HG02852 (cell line): ENCODE measurements around the gene HRH2.

Experiments used
- ATAC-seq: cut with Tn5 transposase; IDR thresholded peaks from one replicate; pipeline ENCODE4 v1.9.1; 2021; ENCODE audit warnings: mild to moderate bottlenecking, moderate library complexity; ENCODE audit not compliant: unreplicated experiment

HRH2 gene

DNA sequence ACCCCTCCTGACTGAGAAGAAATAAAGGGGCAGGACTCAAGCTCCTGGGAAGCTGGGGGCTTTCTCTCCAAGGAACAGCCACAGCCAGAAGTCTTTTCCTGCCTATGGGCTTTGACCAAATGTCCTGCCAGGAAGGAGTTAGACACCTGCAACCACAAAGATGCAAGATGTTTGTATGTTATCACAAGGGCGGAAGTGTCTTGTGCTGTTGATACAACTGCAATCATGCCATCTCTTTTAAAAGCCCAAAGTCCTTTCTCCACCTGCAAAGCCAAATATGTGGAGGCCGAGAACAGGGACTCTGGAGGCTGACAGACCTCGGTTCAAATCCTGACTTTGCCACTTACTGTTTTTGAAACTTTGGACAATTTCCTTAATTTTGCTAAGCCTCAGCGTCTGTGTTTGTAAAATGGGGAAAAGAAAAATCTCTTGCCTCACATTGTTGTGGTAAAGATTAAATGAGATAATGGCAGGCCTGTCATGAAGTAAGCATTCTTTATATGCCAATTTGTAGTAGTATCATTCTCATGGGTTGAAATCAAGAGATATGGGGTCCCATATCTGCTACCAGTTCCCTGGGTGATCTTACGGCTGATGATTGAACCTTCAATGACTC is 17.0 kb downstream of the HRH2 start:
- no peak for ATAC-seq

DNA sequence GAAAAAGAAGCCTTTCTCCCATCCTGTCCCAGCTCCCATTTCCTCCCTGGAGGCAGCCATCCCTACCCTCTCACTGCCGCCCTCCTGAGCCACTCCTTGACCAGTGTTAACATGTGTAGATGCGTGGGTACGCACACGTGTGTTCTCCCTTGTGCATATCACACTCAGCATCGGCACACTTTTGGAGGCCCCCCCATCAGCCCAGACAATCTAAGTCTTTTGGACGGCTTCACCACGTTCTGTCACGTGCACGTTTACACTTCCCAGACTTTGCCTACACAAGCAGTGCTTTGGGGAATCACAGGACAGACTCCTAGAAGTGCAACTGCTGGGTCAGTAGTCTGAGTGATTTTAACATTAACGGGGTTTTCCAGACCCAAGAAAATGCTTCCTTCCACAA is 18.0 kb downstream of the HRH2 start:
- ATAC-seq: no peak

DNA sequence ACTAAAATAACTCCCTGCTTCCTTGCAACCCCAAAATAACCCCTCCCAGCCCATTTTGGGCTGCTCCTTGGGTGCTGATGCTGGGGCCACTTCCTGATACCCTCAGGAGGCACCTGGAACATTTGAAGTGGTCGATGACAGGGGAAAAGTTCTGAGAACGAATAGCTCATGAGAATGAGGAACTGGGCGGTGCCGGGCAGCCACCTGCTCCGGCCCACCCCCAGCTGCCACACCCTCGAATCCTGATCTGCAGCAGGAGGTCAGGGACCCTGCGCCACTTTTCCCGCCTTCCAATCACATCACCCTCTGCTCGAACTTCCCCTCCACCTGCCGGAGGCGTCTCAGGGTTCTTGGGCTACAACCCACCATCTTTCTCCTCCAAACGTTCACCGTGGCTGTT is 19.7 kb downstream of the HRH2 start:
- ATAC-seq: no peak

DNA sequence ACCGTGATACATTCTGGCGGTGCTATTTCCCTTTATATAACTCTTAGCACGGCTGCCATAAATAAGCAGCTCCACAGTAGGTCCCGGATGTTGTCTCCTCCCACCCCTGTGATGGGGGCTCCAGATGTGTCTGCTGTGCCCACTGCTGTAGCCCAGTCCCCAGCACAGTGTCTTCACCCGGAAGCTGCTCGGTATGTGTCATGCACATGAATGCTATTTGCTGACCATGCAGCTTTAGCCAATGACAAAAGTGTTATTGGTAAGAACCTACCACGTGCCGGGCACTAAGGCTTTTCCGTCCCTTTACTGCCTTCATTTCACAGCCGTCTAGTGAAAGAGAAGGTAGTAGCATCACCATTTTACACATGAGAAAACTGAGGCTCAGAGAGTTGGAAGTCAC is 20.2 kb downstream of the HRH2 start:
- no peak for ATAC-seq

DNA sequence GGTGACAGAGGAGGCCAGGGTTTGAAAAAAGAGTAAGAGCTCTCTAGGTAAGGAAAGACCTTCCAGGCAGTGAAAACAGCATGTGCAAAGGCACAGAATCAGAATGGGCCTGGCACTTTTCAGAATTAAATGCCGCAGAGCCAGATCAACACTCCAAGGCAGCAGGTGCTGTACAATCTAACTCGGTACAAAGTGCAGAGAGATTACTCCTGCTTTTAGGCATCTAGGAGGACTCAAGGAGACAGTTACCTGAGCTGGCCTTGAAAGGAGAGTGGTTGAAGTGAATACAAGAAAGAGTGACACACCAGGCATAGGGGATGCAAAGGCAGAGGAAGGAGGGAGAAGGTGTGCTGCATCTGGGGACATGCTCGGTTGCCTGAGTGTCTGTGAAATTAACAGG is 21.5 kb downstream of the HRH2 start:
- no peak for ATAC-seq

DNA sequence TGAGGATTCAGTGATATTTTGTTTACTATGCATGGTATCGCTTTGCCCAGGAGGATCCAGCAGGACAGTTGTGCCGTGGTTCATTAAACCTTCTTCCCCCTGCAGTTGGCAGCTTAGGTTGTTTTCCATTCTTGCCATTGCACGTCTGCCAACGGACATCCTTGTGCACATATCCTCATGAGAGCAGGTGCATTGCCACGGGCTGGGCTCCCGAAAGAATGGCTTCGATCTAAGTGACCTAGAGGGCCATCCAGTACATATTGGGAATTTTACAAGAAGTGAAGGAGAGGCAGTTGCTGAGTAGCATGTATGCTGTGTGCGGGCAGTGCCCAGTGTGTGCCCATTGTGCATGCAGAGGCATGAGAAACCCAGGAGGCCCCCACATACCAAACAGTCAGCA is 22.1 kb downstream of the HRH2 start:
- no peak for ATAC-seq

DNA sequence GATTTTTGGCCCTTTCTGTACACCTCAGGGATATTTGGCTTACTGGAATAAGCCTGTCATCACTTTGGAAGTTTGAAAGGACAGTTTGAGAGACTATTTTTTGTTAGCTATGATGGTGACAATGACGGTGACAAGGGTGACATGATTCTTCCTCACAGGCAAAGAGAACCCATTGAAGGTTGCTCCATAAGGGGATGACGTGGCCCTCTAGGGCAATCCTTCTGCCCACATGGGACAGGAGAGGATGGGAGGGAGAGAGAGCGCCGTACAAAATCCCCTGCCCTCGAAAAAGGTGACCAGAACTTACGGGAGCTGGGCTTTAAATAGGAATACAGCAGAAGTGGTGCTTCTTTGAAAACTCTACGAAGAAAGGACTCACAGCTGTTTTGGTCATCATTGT is 22.6 kb downstream of the HRH2 start:
- ATAC-seq: no peak

DNA sequence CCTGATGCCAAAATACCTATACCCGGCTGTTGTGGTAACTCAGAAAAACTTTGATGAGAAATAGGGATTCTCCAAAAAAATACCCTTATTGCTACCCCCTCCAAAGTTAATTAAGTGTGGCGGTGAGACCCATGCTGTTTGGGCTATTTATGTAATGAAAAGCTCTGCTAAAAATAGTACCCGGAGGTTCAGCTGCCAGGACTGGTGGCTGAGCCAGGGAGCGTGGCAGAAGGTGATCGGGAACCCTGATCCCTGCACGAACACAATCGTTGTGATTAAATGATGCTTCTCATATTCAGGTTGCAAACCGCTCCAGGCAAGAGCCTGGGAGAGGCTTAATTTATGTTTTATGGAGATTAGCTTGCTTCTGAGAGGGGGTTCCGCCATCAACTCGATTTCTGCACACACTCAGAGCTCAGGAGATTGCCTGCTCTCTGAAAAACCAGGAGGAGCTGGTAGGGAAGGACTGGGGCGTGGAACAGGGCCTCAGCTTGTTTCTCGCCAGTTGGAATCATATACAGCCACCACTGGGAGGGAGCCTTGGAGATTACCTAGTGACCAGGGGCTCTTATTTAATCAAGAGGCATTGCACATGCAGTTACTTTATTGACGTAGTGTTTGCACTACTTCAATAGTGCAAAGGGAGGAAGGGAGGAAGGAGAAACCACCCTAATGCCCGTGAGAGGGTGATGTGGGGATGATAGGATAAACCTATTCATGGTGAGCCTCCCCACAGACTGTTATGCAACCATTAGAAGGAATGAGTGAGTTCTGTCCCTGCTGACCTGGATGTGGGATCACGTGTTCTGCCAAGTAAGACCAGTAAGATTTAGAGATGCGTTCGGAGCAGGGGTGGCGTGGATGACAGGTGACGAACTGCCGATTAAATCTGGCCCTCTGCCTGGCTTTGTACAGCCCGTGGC is 23.4 kb downstream of the HRH2 start:
- ATAC-seq: no peak

DNA sequence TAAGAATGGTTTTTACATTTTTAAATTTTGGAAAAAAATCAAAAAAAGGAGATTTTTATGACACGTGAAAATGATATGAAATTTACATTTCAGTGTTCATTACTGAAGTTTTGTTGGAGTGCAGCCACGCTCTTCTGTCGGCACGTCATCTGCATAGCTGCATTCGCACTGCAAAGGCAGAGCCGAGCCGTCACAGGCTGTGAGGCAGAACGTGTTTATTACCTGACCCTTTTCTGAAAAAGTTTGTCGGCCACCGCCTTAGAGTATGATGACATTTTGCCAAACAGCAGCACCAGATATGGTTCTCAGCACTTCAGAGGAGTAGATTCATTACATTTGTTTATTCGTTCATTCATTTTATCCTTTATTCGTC is 24.1 kb downstream of the HRH2 start:
- no peak for ATAC-seq

DNA sequence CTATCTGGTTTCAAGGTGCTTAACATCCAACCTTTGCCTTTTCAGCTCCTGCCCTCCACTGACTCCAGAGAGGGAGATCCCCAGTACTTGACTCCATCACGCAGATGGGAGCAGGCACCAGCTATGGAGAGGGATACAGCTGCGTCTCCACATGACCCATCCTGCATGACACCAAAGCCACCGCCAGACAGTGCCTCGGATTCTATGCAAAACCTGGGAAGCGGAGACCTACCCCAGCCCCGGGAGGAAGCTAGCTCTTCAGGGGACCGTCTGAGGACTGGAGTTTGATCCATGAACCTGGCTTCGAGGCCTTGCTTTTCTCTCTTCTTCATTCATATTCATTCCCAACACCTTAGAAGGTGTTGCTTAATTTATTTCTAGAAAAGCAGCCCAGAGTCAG is 24.8 kb downstream of the HRH2 start:
- no peak for ATAC-seq

DNA sequence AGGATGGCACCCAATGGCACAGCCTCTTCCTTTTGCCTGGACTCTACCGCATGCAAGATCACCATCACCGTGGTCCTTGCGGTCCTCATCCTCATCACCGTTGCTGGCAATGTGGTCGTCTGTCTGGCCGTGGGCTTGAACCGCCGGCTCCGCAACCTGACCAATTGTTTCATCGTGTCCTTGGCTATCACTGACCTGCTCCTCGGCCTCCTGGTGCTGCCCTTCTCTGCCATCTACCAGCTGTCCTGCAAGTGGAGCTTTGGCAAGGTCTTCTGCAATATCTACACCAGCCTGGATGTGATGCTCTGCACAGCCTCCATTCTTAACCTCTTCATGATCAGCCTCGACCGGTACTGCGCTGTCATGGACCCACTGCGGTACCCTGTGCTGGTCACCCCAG is 25.4 kb downstream of the HRH2 start:
- ATAC-seq: no peak

DNA sequence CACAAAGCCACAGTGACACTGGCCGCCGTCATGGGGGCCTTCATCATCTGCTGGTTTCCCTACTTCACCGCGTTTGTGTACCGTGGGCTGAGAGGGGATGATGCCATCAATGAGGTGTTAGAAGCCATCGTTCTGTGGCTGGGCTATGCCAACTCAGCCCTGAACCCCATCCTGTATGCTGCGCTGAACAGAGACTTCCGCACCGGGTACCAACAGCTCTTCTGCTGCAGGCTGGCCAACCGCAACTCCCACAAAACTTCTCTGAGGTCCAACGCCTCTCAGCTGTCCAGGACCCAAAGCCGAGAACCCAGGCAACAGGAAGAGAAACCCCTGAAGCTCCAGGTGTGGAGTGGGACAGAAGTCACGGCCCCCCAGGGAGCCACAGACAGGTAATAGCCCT is 26.1 kb downstream of the HRH2 start:
- no peak for ATAC-seq

DNA sequence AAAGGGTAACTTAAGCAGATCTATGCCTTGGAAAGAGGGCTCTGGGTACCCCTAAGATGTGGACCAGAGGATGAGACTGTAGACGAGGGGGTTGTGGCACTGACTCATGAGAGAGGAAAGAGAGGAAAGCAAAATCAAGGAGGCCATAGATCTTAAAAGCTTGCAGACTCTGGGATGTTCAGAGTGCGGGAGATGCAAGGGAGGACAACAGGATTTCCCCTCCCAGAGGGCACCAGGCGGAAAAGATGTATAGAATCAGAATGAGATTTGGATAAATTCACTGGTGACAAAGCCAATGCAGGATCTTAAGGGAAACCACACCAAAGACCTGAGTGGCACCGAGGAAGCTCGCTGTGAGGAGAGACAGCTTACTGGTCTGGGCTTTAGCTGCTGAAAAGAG is 27.1 kb downstream of the HRH2 start:
- ATAC-seq: no peak

DNA sequence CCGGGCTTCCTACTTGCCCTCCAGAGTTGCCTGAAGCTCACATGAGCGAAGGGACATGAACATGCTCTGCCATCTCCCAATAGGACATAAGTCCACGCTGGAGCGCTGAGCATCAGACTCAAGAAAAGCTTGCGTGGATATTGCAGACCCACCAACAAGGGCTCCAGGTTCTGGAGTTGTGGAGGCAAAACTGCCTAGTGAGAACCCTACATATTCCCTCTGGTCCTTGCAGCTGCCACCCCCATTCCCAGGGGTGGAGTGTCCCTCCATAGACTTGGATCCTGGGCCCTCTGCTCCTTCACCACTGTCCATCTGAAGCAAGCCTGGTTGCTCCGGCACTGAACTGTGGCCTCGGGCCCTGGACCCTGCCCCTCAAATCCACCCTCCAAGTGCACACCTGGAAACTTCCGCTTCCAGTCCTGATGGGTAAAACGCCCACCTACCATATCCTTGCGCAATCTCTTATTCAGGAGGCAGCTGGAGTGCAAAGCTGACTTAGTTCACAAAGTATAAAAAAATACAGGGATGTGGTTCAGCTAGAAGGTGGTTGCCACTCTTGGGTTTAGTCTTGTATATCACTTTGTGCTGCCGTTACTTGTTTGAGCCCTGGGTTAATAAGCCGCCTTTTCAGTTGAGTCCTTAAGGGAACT is 28.0 kb downstream of the HRH2 start:
- ATAC-seq: no peak

DNA sequence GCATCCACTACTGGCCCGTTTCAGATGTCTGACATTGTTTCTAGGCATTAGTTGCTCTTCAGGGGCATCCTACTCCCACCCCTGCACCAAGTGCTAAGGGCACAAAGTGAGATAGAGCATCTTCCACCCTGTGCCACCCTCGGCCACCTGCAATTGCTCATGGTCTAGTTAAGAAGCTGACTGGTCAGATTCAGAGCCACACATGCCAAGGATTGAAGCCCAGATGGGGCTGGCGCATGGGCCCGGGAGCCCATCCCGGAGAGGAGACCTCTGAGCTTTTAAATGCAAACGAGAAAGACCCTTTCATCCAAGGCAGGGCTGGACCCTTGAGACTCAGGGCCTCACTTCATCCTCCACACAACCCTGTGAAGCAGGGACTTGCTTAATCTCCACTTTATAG is 28.5 kb downstream of the HRH2 start:
- no peak for ATAC-seq

DNA sequence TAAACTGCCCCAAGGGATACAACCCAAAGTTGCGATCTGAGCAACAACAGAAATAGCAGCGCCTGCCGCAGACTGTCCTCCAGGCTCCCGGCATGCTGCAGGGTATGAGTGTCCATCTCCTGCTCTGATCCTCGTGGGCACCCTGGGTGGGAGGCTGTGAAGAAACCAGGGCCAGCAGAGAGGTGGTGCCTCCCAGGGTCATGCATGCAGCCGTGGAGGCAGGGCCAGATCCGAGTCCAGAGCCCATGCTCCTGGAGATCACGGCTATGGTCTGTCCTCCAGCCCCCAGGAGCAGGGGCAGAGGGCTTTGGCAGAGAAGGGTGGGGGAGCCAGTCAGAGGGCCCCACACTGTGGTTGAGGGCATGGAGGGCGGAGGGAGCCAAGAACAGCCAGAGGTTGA is 29.0 kb downstream of the HRH2 start:
- ATAC-seq: no peak

DNA sequence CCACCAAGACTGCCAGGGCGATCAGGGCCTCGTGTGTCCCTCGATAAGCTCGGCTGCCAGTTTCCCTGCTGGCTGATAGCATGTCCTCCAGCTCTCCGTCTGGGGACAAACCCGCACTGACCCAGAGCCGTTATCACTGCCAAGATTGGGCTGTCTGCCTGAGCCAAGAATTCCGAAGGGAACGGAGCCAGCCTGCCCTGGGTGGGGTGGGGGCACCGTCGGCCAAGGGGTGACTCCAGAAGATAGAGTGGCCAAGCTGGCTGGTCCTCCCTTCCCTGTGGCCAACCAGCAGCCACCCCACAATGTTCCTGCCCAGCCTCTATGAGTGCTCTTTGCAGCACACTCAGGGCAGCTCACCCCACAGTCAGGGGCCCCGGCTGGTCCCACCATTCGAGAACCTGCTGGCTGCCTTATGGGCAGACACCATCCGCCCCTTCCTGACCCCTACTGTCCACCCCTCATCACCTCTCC is 29.4 kb downstream of the HRH2 start:
- ATAC-seq: no peak

DNA sequence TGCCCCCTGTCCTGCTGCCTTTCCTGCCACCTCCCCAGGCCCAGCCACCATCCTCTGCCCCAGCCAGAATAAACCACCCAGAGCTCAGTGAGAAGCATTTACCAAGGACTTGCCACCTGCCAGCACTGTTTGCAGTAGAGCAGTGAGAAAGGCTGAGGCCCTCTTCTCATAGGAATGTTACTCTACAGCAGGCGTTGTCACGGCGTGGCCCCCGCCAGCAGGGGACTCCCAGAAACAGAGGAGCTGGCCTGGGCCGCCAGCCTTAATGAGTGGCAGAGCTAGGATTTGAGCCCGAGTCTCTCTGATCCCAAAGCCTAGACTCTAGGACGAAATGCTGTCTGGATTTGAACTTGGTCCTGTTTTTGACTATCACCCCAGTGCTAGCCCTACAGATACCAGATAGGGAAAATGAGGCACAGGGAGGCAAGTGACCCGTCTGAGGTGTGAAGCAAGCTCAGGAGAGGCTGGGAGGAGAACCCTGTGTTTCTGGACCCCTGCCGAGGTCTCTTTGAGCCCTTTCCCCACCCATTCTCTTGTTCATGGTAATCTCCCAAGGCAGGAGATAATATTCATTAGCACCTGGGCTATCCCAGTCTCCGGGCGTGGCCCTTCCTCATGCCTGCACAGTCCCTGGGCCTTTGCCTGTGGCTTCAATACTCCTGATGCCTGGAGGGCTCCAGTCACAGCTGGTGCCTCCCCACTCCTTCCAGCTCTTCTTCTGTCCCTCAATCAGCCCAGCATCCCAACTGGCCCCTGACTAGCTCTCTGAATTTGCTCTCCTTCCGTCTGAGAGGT is 30.7 kb downstream of the HRH2 start:
- no peak for ATAC-seq

DNA sequence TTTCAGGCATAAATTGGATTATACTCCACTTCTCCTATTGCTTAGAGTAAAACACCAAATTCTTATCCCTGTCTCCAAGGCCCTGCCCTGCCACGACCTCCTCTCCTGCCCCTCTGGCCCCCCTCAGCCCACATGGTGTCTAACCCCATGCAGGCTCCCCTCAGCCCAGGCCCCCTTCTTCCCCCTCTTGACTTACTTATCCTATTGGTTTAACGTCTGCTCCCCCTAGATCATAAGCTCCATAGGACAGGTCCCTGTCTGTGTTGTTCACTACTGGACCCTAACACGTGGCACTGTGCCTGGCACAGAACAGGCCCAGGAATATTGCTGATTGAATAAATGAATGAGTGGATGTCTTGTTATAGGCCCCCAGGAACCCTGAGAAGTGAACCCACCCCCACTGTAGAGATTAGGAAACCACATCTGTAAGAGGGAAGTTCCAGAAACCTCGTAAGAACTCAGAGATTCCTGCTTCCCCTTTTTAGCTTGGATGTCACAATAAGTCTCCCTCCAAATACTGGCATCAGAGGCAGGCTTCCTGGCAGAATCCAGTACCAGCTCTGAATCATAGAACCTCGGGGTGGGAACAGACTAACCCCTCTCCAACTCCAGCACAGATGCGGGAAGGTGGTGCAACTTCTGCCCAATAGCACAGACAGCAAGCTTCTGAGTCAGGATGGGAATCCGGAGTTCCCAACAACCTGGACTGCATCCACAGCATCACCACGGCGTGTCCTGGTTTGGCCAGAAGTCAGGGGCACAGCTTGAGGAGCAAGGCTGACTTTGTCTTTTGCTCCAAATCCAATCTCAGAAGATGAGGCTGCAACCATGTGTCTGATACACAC is 31.5 kb downstream of the HRH2 start:
- no peak for ATAC-seq

DNA sequence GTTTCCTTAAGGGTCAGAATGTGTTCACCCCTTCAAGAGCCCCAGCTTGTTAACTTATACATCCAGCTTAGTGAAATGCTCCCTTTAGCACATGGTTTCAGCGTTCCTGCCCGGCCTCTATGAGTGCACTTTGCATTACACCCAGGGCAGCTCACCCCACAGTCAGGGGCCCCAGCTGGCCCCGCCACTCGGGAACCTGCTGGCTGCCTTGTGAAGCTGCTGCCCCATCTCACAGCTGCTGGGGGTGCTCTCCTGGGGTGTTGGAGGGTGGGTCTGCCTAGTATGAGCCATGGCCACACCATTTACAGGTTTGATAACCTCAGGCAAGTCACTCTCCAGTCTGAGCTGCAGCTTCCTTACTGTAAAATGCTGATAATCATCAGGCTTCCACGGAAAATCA is 32.2 kb downstream of the HRH2 start:
- ATAC-seq: no peak
